Amygdala (tissue), 56 donors: ENCODE measurements around the gene IL1RAPL2.
"Not testable (repeated sequence)": the region's sequence is repeated elsewhere in the genome, so short reads cannot be mapped to it uniquely, and the experiment has no call there.

ENCODE experiments used
- DNase-seq, 56 donors: peaks; one replicate each; lab custom pipeline; 2025; lab: John Stamatoyannopoulos, UW

Gene IL1RAPL2

DNA sequence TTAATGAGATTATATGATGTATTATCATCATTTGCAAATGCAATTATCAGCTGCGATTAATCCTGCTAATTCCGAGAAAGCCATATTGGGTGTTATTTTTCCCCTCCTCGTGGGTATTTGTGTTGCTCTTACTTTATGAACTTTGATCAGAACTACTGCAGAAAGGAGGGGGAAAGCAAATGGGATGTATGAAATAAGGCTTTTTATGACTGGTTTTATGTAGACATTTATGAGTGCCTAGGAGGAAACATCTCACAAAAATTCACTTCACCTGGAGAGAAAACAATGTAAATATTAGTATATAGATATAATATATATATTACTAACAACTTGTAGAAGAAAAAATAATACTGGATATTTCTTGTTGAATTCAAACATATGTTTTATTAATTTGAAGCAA, 440.1 kb downstream of the IL1RAPL2 start:
- no peak for DNase-seq

GRCh38 chrX:105006996-105007395, 441.0 kb downstream of the IL1RAPL2 start:
- no peak for DNase-seq

DNA sequence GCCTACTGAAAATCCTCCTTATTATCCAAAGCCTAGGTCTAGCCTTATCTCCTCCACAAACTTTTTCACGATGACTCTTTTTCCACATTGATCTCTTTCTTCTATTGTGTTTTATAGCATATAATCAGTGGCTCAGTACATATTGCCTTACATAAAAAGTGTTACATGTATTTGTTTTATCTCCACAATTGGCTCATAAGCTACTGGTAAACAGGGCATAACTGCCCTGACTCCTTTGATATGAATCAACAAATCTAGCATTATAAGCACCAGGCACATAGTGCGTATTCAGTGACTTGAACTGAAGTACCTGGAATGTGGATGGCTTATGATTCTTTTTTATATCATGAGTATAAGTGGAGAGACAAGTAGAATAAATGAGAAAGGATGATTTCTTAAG, 447.7 kb downstream of the IL1RAPL2 start:
- no peak for DNase-seq

- DNase-seq = no peak
These were observed 451.6 kb downstream of the IL1RAPL2 start for GRCh38 chrX:105017641-105018040.

DNA sequence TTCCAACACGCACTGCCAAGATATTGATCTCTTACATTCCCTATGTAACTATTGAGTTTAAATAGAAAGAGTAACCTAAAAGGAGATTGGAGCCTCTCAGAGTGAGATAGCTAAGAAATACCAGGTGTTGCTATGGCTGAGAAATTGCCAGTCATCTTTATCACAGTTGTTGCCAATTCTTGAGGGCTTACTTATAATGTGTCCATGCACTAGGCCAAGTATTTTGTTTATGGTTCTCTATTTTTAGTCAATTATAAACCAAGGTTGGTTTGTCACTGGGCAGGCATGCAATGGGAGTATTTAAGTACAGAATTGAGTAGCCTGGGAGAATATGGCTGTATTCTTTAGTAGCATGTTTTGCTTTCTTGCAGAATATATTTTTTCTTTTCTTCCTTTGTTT, 452.9 kb downstream of the IL1RAPL2 start:
- no peak for DNase-seq

- not testable (repeated sequence) for DNase-seq
These were observed 463.0 kb downstream of the IL1RAPL2 start for GRCh38 chrX:105028962-105029361.

DNA sequence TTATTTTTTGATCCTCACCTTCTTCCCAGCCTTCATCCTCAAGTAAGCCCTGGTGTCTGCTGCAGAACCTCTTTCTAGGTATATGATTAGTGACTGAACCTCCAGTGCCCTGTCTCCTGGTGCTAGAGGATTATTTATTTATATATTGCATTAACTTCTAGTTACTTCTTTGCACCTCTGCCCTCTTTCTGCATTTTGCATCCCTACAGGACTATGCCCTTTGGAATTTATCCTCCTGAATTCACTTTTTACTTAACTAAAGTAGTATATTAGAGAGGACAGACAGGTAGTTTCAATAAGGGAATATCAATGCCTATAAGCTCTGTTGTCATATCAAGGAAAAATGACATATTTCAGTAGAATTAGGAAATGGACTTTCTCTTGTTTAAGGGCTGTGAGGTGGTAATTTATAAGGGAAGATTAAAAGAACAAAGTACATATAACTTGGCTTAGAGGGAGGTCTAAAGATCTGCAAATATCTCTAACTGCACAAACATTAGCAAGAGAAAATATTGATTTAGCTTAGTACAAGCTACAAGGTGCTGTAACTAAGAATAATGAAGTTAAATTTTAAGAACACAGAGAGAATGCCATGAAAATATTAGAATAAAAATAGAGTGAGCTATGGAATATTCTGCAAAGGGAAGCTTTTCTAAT, 472.8 kb downstream of the IL1RAPL2 start:
- DNase-seq = no peak

DNA sequence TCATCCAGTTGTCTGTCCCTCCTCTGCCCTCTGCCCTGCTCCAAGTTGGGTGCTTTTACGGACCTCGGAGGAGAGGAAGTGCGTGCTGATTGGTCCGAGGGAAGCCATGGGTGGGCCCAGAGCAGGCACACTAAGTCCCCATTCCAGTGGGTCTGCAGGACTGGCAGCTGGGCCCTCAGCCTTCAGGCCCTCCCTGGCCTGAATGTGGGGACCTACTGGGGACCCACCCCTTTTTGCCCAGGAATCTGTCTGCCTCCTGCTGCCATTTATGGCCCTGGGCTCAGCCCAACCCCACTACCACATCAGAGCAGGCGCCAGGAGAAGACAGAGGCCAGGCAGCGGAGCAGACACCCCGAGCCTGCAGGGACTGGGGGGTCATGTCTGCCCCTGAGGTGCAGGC, 484.9 kb downstream of the IL1RAPL2 start:
- no peak for DNase-seq

DNA sequence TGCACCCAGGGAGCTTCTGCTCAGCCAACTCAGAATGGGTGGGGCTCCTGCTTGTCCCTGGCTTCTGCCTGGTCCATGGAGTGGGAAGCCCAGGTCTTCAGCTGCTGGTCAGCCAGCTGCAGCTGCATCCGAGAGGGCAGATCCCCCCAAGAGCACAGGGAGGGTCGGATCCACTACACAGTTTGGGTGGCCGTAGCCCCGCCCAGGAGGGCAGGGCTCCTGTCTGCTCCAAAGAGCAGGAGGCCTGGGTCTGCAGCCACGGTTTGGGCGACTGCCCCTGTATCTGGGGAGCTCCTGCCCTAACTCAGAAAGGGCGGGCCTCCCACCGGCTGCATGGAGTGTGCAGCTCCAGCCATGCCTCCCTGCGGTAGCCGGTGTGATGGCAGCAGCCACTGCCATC, 485.4 kb downstream of the IL1RAPL2 start:
- DNase-seq = no peak

DNA sequence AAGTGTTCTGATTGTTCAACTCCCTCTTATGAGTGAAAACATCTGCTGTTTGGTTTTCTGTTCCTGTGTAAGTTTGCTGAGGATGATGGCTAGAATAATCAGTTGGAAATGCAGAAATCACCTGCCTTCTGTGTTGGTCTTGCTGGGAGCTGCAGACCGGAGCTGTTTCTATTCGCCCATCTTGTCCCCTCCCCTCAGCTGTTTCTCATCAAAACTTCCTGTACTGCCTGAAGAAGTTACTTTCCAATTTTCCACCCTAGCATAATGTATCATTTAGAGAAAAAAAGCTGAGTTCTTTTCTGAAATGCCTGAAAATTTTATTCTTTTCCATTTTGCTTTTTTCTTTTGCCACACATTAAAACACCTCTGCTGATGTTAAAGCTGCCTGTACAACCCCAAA, 486.9 kb downstream of the IL1RAPL2 start:
- no peak for DNase-seq

DNA sequence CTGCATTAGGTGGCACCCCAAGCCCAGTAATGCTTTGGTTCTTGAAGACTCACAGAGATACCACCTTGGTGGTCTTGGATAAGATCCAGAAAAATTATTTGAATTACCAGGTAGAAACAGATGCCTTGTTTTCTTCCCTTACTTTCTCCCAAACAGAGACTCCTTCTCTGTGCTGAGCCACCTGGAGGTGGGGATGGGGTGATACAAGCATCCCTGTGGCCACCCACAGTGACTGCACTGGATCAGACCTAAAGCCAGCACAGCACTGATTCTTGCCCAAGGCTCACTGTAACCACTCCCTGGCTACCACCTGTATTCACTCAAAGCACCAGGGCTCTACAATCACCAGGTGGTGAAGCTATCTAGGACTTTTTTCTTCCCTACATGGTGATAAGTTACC, 497.7 kb downstream of the IL1RAPL2 start:
- DNase-seq = no peak

DNA sequence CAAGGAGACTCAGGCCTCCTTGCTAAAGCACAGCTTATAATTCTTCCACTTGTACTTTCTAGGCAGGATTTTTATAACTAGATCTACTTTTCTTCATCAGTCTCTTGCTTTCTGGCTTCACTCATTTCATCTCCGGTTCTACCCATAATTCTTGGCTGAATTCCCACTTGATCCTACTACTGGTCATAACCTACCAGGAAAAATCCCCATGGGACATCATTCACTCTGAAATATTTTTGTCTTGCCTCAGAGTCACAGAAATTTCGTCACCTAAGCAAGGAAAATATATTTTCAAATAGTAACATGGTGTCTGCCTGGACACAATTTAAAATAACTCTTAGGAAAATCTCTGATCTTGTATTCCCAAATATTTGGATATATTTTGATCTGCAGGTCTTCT, 532.2 kb downstream of the IL1RAPL2 start:
- DNase-seq = no peak

GRCh38 chrX:105098812-105099211, 532.8 kb downstream of the IL1RAPL2 start:
- no peak for DNase-seq

DNA sequence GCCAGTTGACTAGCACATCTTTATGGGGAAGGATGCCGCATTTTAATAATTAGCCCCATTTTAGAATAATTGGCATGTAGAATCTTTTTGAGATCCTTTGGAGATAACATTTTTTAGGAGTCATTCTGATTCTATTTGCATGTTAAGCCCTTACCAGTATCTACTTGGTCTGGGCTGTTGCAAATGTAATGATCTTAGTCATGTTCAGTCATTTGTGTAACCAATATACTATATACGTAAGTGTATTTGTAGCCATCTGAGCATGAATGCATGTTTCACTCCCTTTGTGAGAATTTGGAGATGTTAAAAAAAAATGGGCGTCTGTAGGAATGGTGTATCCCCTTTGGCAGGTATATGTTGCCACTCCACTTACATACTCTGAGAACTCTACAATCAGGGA, 535.4 kb downstream of the IL1RAPL2 start:
- no peak for DNase-seq

DNA sequence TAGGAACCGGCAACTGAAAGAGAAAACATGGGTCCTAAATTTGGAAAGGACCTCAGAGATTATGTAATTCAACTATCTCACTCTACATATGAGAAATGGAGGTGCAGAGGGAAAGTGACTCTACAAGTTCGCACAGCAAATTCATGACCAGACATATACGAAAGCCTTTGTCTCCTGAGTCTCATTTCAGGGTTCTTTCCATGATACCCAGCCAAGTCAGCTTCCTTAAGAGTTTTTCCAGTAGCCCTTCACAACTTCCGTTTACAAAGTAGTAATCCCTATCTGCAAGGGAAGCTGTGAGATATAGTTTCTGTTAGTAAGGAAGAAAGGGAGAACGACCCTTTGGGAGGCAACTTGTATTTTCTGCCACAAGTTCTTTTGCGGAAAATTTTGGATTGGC, 543.9 kb downstream of the IL1RAPL2 start:
- no peak for DNase-seq

- no peak for DNase-seq
These were observed 548.6 kb downstream of the IL1RAPL2 start for GRCh38 chrX:105114554-105115130.

- not testable (repeated sequence) for DNase-seq
These were observed 549.8 kb downstream of the IL1RAPL2 start for GRCh38 chrX:105115596-105116320.

DNA sequence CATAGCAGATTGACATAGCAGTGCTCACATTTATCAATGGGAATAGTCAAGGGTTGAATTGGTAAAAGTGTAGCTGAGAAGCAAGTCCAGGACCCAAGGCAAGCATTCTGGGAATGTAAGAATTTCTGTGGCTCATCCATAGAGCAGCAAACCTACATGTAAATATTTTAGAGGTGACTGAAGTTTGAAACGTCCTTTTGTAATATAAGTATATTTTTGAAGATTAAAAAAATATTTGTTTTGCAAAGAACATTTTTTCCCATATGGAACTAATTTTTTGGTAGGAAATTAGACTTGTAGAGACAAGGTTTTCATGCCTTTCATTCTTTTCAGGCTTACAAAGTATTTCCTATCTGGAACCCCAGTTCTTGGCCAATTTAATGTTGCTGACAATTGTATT, 550.5 kb downstream of the IL1RAPL2 start:
- DNase-seq = no peak

DNA sequence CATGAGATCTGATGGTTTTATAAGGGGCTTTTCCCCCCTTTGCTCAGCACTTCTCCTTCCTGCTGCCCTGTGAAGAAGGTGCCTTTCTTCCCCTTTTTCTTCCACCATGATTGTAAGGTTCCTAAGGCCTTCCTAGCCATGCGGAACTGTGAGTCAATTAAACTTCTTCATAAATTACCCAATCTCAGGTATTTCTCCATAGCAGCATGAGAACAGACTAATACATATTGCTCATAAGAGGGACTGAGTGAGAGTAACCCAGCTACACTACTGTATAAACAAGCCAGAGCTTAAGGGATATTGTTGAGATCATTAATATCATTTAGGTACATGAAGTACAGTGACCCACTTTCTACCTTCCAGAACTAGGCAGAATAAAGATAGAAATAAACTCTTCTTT, 551.6 kb downstream of the IL1RAPL2 start:
- DNase-seq = no peak

GRCh38 chrX:105120463-105120862, 554.5 kb downstream of the IL1RAPL2 start:
- DNase-seq = no peak

DNA sequence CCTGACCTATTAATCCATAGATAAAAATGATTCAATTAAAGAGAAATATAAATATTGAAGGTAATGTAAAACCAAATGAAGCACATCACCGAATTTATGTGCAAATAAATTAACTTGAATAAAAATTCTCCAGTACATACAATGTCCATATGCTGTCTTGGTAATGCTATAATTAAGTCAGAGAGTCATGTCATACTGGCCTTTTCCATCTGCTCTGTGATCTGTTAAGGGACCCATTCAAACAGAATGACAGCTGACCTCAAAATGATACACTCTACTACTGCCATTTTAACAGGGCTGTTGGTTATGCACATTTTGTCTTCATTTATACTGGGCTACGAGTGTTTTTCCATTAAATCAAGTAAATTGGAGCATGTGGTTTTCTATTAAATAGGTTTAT, 555.2 kb downstream of the IL1RAPL2 start:
- no peak for DNase-seq

DNA sequence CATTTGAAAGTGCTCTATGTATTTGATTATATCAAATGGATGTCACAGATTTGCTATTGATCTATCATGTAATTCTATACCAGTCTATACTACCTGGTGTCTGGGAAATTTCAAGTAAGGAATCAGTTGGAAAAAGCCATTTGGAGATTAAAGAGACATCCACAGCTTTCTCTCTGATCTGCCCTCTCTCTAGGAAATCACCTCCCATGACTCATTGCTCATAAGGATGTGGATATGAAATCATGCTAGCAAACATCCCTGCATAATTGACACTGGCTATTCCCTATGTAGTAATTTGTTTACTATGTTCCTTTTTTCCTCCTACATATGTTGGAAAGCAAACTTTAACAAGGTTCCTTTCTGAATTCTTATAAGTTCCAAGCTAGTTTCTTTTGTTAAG, 560.2 kb downstream of the IL1RAPL2 start:
- no peak for DNase-seq
